ENCODE results near the gene SCAPER. TPM values are rescaled to one million over a fixed set of nuclear protein-coding genes. Genes with fewer than 3 reads are reported as not detected.

SCAPER gene
- total RNA-seq, 1 experiment from 2014 or later = 15.3 TPM

DNA sequence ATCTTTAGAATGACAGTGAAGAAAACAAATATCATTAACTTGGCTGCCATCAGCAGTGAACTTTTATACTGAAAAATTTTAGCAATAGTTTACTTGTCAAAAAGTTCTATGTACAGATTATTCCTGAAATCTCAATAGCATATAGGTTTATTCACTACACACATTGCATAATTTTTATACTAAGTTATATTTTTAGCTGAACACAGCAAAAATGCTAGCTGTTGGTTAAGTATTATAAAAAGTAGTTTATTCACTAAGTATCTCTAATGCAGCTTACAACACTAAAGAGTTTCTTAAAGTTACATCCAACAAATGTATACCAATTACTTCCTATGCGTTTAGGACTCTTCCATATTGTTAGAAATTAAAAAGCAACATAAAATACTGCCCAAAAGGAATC lies 131.9 kb downstream of the SCAPER start:
- H3K36me3 ChIP-seq (ENCODE audit: control insufficient read depth, insufficient read depth, low read length) = peaks cover 2% of the 10 kb centered on the region; the same call in 1 of the 2 replicates
- TF ChIP-seq, protein P1, sequence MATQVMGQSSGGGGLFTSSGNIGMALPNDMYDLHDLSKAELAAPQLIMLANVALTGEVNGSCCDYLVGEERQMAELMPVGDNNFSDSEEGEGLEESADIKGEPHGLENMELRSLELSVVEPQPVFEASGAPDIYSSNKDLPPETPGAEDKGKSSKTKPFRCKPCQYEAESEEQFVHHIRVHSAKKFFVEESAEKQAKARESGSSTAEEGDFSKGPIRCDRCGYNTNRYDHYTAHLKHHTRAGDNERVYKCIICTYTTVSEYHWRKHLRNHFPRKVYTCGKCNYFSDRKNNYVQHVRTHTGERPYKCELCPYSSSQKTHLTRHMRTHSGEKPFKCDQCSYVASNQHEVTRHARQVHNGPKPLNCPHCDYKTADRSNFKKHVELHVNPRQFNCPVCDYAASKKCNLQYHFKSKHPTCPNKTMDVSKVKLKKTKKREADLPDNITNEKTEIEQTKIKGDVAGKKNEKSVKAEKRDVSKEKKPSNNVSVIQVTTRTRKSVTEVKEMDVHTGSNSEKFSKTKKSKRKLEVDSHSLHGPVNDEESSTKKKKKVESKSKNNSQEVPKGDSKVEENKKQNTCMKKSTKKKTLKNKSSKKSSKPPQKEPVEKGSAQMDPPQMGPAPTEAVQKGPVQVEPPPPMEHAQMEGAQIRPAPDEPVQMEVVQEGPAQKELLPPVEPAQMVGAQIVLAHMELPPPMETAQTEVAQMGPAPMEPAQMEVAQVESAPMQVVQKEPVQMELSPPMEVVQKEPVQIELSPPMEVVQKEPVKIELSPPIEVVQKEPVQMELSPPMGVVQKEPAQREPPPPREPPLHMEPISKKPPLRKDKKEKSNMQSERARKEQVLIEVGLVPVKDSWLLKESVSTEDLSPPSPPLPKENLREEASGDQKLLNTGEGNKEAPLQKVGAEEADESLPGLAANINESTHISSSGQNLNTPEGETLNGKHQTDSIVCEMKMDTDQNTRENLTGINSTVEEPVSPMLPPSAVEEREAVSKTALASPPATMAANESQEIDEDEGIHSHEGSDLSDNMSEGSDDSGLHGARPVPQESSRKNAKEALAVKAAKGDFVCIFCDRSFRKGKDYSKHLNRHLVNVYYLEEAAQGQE (IDR thresholded peaks at IDR 0.05; ENCODE audit: insufficient read depth in 1 of 2, low read depth in 2 of 2, low read length in 1 of 2) = no peak
- TF ChIP-seq TCF7L2 (IDR thresholded peaks at IDR 0.05; ENCODE audit: low read depth, low read length) = no peak
- TF ChIP-seq, protein P2, sequence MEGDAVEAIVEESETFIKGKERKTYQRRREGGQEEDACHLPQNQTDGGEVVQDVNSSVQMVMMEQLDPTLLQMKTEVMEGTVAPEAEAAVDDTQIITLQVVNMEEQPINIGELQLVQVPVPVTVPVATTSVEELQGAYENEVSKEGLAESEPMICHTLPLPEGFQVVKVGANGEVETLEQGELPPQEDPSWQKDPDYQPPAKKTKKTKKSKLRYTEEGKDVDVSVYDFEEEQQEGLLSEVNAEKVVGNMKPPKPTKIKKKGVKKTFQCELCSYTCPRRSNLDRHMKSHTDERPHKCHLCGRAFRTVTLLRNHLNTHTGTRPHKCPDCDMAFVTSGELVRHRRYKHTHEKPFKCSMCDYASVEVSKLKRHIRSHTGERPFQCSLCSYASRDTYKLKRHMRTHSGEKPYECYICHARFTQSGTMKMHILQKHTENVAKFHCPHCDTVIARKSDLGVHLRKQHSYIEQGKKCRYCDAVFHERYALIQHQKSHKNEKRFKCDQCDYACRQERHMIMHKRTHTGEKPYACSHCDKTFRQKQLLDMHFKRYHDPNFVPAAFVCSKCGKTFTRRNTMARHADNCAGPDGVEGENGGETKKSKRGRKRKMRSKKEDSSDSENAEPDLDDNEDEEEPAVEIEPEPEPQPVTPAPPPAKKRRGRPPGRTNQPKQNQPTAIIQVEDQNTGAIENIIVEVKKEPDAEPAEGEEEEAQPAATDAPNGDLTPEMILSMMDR (IDR thresholded peaks at IDR 0.05) = no peak
- no peak for TF ChIP-seq SIN3A (IDR thresholded peaks at IDR 0.05; ENCODE audit: borderline replicate concordance, insufficient read depth, low read depth, low read length)
- no peak for TF ChIP-seq POLR2AphosphoS5 (IDR thresholded peaks at IDR 0.05; ENCODE audit: low read depth, low read length)
- intact Hi-C loops (cut with micrococcal nuclease; ENCODE audit: unreplicated experiment) (no loop called here), in situ Hi-C loops (cut with HindIII; ENCODE audit: low pct_unique_long_range_greater_than_20kb, low sequenced_read_pairs) (no loop called here)
- ATAC-seq (no peak), DNase-seq (ENCODE audit: low read depth, low spot score) (no peak)
- H3K4me1 ChIP-seq (ENCODE audit: control insufficient read depth, insufficient read depth, low read length) = no peaks in the 10 kb centered on the region
- H3K4me3 ChIP-seq (ENCODE audit: low read depth in 2 of 2, low read length in 2 of 2) = no peak overlapping the region
- no TSS peak for BruUV-seq (replicated peaks)
- no peak overlapping the region for H3K27ac ChIP-seq (ENCODE audit: low read length)
- H3K9me3 ChIP-seq (ENCODE audit: control insufficient read depth, insufficient read depth, low read depth, low read length) = no peaks in the 10 kb centered on the region
- ChIA-PET CTCF (no interaction called here), POLR2A (no interaction called here)
- H3K27me3 ChIP-seq (ENCODE audit: control insufficient read depth, insufficient read depth, low read length) = no peaks in the 10 kb centered on the region

DNA sequence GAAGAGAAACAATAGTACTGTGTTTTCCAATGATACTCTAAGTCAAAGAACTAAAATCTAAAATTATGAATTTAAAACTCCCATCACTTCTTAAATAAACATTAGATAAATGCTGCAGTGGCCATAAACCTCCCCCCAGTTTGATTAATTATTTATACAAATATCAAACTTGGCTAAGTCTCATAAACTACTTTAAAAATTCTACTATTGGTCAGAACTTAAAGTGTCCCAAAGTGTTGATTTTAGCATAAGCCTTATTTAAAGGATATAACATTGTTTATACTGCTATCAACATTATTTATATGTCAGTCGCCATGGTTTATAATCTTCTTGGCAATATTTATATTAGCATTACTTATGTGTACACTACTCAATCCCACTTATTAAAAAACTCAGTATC lies 132.4 kb downstream of the SCAPER start:
- ATAC-seq (no peak), DNase-seq (ENCODE audit: low read depth, low spot score) (no peak)
- in situ Hi-C loops (cut with HindIII; ENCODE audit: low pct_unique_long_range_greater_than_20kb, low sequenced_read_pairs) = no loop called here
- ChIA-PET POLR2A (no interaction called here), CTCF (no interaction called here)
- Histone ChIP-seq H3K36me3 (ENCODE audit: control insufficient read depth, insufficient read depth, low read length) (peaks cover 2% of the 10 kb centered on the region; the same call in 1 of the 2 replicates), H3K4me3 (ENCODE audit: low read depth in 2 of 2, low read length in 2 of 2) (no peak overlapping the region), H3K9me3 (ENCODE audit: control insufficient read depth, insufficient read depth, low read depth, low read length) (no peaks in the 10 kb centered on the region), H3K27ac (ENCODE audit: low read length) (no peak overlapping the region), H3K4me1 (ENCODE audit: control insufficient read depth, insufficient read depth, low read length) (no peaks in the 10 kb centered on the region), H3K27me3 (ENCODE audit: control insufficient read depth, insufficient read depth, low read length) (no peaks in the 10 kb centered on the region)
- no TSS peak for BruUV-seq (replicated peaks)
- TF ChIP-seq, protein P1 (IDR thresholded peaks at IDR 0.05; ENCODE audit: insufficient read depth in 1 of 2, low read depth in 2 of 2, low read length in 1 of 2) = no peak
- TF ChIP-seq, protein P2 (IDR thresholded peaks at IDR 0.05) = no peak
- TF ChIP-seq POLR2AphosphoS5 (IDR thresholded peaks at IDR 0.05; ENCODE audit: low read depth, low read length) = no peak
- no peak for TF ChIP-seq SIN3A (IDR thresholded peaks at IDR 0.05; ENCODE audit: borderline replicate concordance, insufficient read depth, low read depth, low read length)
- TF ChIP-seq TCF7L2 (IDR thresholded peaks at IDR 0.05; ENCODE audit: low read depth, low read length) = no peak
- intact Hi-C loops (cut with micrococcal nuclease; ENCODE audit: unreplicated experiment) = no loop called here
